Frontal cortex (tissue), 4 donors: ENCODE data around the gene LIPG. TPM values are rescaled to one million over a fixed set of nuclear protein-coding genes. Genes with fewer than 3 reads are reported as not detected.

Source experiments
- DNase-seq, 2 donors: peaks; one replicate each; pipeline ENCODE4 v3.0.0; 2012; ENCODE audit warnings: low spot score in 2 of 2
- FAIRE-seq: peaks from 2 replicates; lab custom pipeline; 2012; peaks lifted over from hg19 to GRCh38; lab: Jason Lieb, UNC
- total RNA-seq: library from RNA; depleted of rRNA; stranded (reverse); fragments of >200 nt; gene quantifications from one replicate; pipeline ENCODE4 v1.2.3, GENCODE V29; 2014
- donor health status: control.
- donor health status: control.
- donor health status: control.

The LIPG gene
- total RNA-seq, 1 donor from 2014 or later: 10.2 TPM

GRCh38 chr18:49628119-49628518 lies 66.3 kb downstream of the LIPG start:
- DNase-seq (no peak), FAIRE-seq (no peak)

- no peak for DNase-seq
- FAIRE-seq: no peak
Observed at GRCh38 chr18:49628881-49629795, 67.3 kb downstream of the LIPG start.

GRCh38 chr18:49630246-49630699 lies 68.4 kb downstream of the LIPG start:
- no peak for DNase-seq
- FAIRE-seq: no peak

GRCh38 chr18:49631146-49631866 lies 69.4 kb downstream of the LIPG start:
- no peak for FAIRE-seq
- no peak for DNase-seq

- no peak for DNase-seq
- no peak for FAIRE-seq
Observed at GRCh38 chr18:49632588-49632987, 70.7 kb downstream of the LIPG start.

- DNase-seq: no peak
- no peak for FAIRE-seq
Observed at GRCh38 chr18:49638209-49638785, 76.4 kb downstream of the LIPG start.

- FAIRE-seq: no peak
Observed at GRCh38 chr18:49638891-49639557, 77.2 kb downstream of the LIPG start.

GRCh38 chr18:49639643-49640391 lies 78.0 kb downstream of the LIPG start:
- FAIRE-seq: no peak
- DNase-seq: no peak

More at GRCh38 chr18:49638891-49639557, 77.2 kb downstream of the LIPG start:
- no peak for DNase-seq

GRCh38 chr18:49640741-49641140 lies 78.9 kb downstream of the LIPG start:
- FAIRE-seq (no peak), DNase-seq (no peak)

- no peak for FAIRE-seq
- no peak for DNase-seq
Observed at GRCh38 chr18:49645196-49645595, 83.3 kb downstream of the LIPG start.

- FAIRE-seq: no peak
- DNase-seq: peak in 1 of 2 donors; percentile 25
Observed at GRCh38 chr18:49645841-49646351, 84.0 kb downstream of the LIPG start.

- no peak for FAIRE-seq
Observed at GRCh38 chr18:49646873-49647272, 85.0 kb downstream of the LIPG start.

GRCh38 chr18:49647496-49648168 lies 85.8 kb downstream of the LIPG start:
- FAIRE-seq (no peak), DNase-seq (no peak)

More at GRCh38 chr18:49646873-49647272, 85.0 kb downstream of the LIPG start:
- no peak for DNase-seq

GRCh38 chr18:49648326-49648725 lies 86.5 kb downstream of the LIPG start:
- FAIRE-seq (no peak), DNase-seq (no peak)

Other genes starting within 250 kb of the LIPG start
- 141 TPM for gene DYM, start 101.4 kb upstream of the LIPG start, total RNA-seq
- 65.2 TPM for gene C18orf32, start 74.8 kb upstream of the LIPG start, total RNA-seq
- gene RPL17, start 69.6 kb upstream of the LIPG start, total RNA-seq: 1,401 TPM